Upper lobe of left lung (tissue), 6 donors: Measurements from ENCODE around the gene MYO9B. TPM values are rescaled to one million over a fixed set of nuclear protein-coding genes. Genes with fewer than 3 reads are reported as not detected.
"Not testable (repeated sequence)": the region's sequence is repeated elsewhere in the genome, so short reads cannot be mapped to it uniquely, and the experiment has no call there.

ENCODE experiments used
- ATAC-seq, 2 donors: fragments of 200-7000 bp; cut with Tn5 transposase; one replicate each; pipeline ENCODE4 v1.9.1; 2022; ENCODE audit warnings: mild to moderate bottlenecking in 2 of 2, moderate library complexity in 2 of 2; ENCODE audit not compliant: low FRiP score in 2 of 2
- DNase-seq, 2 donors: peaks; one replicate each; pipeline ENCODE4 v3.0.0-alpha.2; 2019 to 2020
- H3K27ac ChIP-seq, 4 donors: fragments of 200-600 bp; sonication (generic); one replicate each; pipeline ENCODE4 v1.5.1; 2016 to 2019
- H3K27me3 ChIP-seq, 4 donors: fragments of 200-600 bp; sonication (generic); one replicate each; pipeline ENCODE4 v1.5.1; 2017 to 2019
- H3K36me3 ChIP-seq, 4 donors: fragments of 200-600 bp; sonication (generic); one replicate each; pipeline ENCODE4 v1.5.1; 2016 to 2019
- H3K4me1 ChIP-seq, 4 donors: fragments of 200-600 bp; sonication (generic); one replicate each; pipeline ENCODE4 v1.5.1; 2018 to 2019
- H3K4me3 ChIP-seq, 4 donors: fragments of 200-600 bp; sonication (generic); one replicate each; pipeline ENCODE4 v1.5.1; 2017 to 2019; ENCODE audit warnings: mild to moderate bottlenecking in 2 of 4, moderate library complexity in 1 of 4
- H3K9me3 ChIP-seq, 4 donors: fragments of 200-600 bp; sonication (generic); one replicate each; pipeline ENCODE4 v1.5.1; 2018 to 2019
- CTCF ChIP-seq, 6 experiments: fragments of 450-650 bp in 4 of 6; fragments of 200-600 bp in 2 of 6; sonication (generic) in 2 of 6; IDR thresholded peaks; one replicate each; pipeline ENCODE4 v1.5.1; 2016 to 2019; ENCODE audit warnings: antibody characterized with exemption in 6 of 6
- EP300 ChIP-seq, 4 donors: sonication (generic); formaldehyde crosslinking; IDR thresholded peaks; one replicate each; pipeline ENCODE4 v1.5.1; 2017; ENCODE audit warnings: antibody characterized with exemption in 4 of 4, control low read depth in 2 of 4
- POLR2A ChIP-seq, 4 donors: fragments of 450-650 bp; IDR thresholded peaks; one replicate each; pipeline ENCODE4 v1.5.1; 2016 to 2017; ENCODE audit warnings: antibody characterized with exemption in 4 of 4, mild to moderate bottlenecking in 2 of 4
- POLR2AphosphoS5 ChIP-seq, 2 donors: sonication (generic); formaldehyde crosslinking; IDR thresholded peaks; one replicate each; pipeline ENCODE4 v1.5.1; 2017; ENCODE audit warnings: antibody characterized with exemption in 2 of 2
- WGBS, 2 donors: methylation state at CpG; one replicate each; pipeline ENCODE4 v1.1.5; 2017 to 2018; 5-methylcytosine and 5-hydroxymethylcytosine counted together
- total RNA-seq, 6 donors: library from RNA; depleted of rRNA in 4 of 6; stranded (reverse); fragments of >200 nt in 4 of 6; gene quantifications; one replicate each; pipeline versions ENCODE4 v1.1.0 to v1.2.1, GENCODE V29; 2016 to 2021
- donor health status: DM: no; HTN: no; CAD: no; lungs with moderate emphysema.
- donor health status: DM: no; HTN: yes; CAD: no; lungs with severe emphysema.

MYO9B gene
- total RNA-seq, 6 donors from 2014 or later = 72.3 to 408 (median 146) TPM

GRCh38 chr19:17183858-17184321 is 108.3 kb downstream of the MYO9B start:
- ATAC-seq = peak; percentile 21 to 32
- peaks cover 10 to 83% (median 56%) of the 10 kb centered on the region in 4 donors for H3K36me3 ChIP-seq

GRCh38 chr19:17184371-17184841 is 108.8 kb downstream of the MYO9B start:
- peaks cover 14 to 83% (median 61%) of the 10 kb centered on the region in 4 donors for H3K36me3 ChIP-seq
- no peaks in the 10 kb centered on the region for H3K27me3 ChIP-seq
- peak overlapping the region in 3 of 4 donors; percentile 10 to 64 (median 62) for H3K27ac ChIP-seq
- TF ChIP-seq CTCF (IDR thresholded peaks at IDR 0.05) (no peak), EP300 (IDR thresholded peaks at IDR 0.05) (no peak), POLR2AphosphoS5 (IDR thresholded peaks at IDR 0.05) (no peak), POLR2A (IDR thresholded peaks at IDR 0.05) (no peak)
- ATAC-seq (peak; percentile 10 to 25), DNase-seq (peak in 1 of 2 donors; percentile 37)
- WGBS, 2 donors = 83 to 98% methylated on average over 8 to 10 of the region's 12 CpGs
- peaks cover 0 to 13% (median 9%) of the 10 kb centered on the region in 4 donors for H3K4me1 ChIP-seq
- no peaks in the 10 kb centered on the region for H3K9me3 ChIP-seq
- H3K4me3 ChIP-seq = no peak overlapping the region

More at GRCh38 chr19:17183858-17184321, 108.3 kb downstream of the MYO9B start:
- 62% methylated on average over 11 of the region's 11 CpGs for WGBS, 2 donors
- TF ChIP-seq CTCF (IDR thresholded peaks at IDR 0.05) (no peak), POLR2A (IDR thresholded peaks at IDR 0.05) (no peak), POLR2AphosphoS5 (IDR thresholded peaks at IDR 0.05) (no peak), EP300 (IDR thresholded peaks at IDR 0.05) (no peak)
- Histone ChIP-seq H3K4me1 (peaks cover 0 to 13% (median 9%) of the 10 kb centered on the region in 4 donors), H3K4me3 (no peak overlapping the region), H3K27me3 (no peaks in the 10 kb centered on the region), H3K27ac (peak overlapping the region in 3 of 4 donors; percentile 10 to 64 (median 62)), H3K9me3 (no peaks in the 10 kb centered on the region)
- no peak for DNase-seq

- peaks cover 0 to 13% (median 9%) of the 10 kb centered on the region in 4 donors for H3K4me1 ChIP-seq
- WGBS, 2 donors = 92 to 96% methylated on average over 7 to 8 of the region's 8 CpGs
- H3K36me3 ChIP-seq = peaks cover 20 to 91% (median 69%) of the 10 kb centered on the region in 4 donors
- H3K9me3 ChIP-seq = no peaks in the 10 kb centered on the region
- ATAC-seq (no peak), DNase-seq (no peak)
- H3K27ac ChIP-seq = no peak overlapping the region
- no peaks in the 10 kb centered on the region for H3K27me3 ChIP-seq
- TF ChIP-seq EP300 (IDR thresholded peaks at IDR 0.05) = no peak
- TF ChIP-seq CTCF (IDR thresholded peaks at IDR 0.05) = no peak
- no peak for TF ChIP-seq POLR2AphosphoS5 (IDR thresholded peaks at IDR 0.05)
- no peak for TF ChIP-seq POLR2A (IDR thresholded peaks at IDR 0.05)
- H3K4me3 ChIP-seq = no peak overlapping the region
Measured at GRCh38 chr19:17185590-17185989, 110.0 kb downstream of the MYO9B start.

- DNase-seq, H3K27me3 ChIP-seq, H3K27ac ChIP-seq, H3K4me1 ChIP-seq, ATAC-seq, H3K9me3 ChIP-seq, H3K4me3 ChIP-seq: not testable (repeated sequence)
- H3K36me3 ChIP-seq = peaks cover 49 to 92% (median 84%) of the 10 kb centered on the region in 4 donors
- WGBS, 2 donors = 83 to 96% methylated on average over 6 of the region's 6 CpGs
Measured at GRCh38 chr19:17191736-17192135, 116.2 kb downstream of the MYO9B start.

- H3K27me3 ChIP-seq = no peaks in the 10 kb centered on the region
- no peak for TF ChIP-seq EP300 (IDR thresholded peaks at IDR 0.05)
- peaks cover 47 to 90% (median 83%) of the 10 kb centered on the region in 4 donors for H3K36me3 ChIP-seq
- ATAC-seq (no peak), DNase-seq (no peak)
- no peaks in the 10 kb centered on the region for H3K9me3 ChIP-seq
- 96 to 100% methylated on average over 1 to 26 of the region's 26 CpGs for WGBS, 2 donors
- H3K4me1 ChIP-seq = no peaks in the 10 kb centered on the region
- H3K4me3 ChIP-seq = no peak overlapping the region
- H3K27ac ChIP-seq = no peak overlapping the region
Measured at GRCh38 chr19:17192751-17193150, 117.2 kb downstream of the MYO9B start.

- H3K4me3 ChIP-seq = no peak overlapping the region
- 94 to 99% methylated on average over 16 of the region's 16 CpGs for WGBS, 2 donors
- no peak overlapping the region for H3K27ac ChIP-seq
Measured at GRCh38 chr19:17194608-17195007, 119.0 kb downstream of the MYO9B start.

More at GRCh38 chr19:17194608-17195007, 119.0 kb downstream of the MYO9B start:
- H3K27me3 ChIP-seq = no peaks in the 10 kb centered on the region
- H3K4me1 ChIP-seq = no peaks in the 10 kb centered on the region
- H3K9me3 ChIP-seq = no peaks in the 10 kb centered on the region
- H3K36me3 ChIP-seq = peaks cover 33 to 89% (median 79%) of the 10 kb centered on the region in 4 donors
- no peak for TF ChIP-seq POLR2A (IDR thresholded peaks at IDR 0.05)
- TF ChIP-seq CTCF (IDR thresholded peaks at IDR 0.05) = no peak
- no peak for TF ChIP-seq EP300 (IDR thresholded peaks at IDR 0.05)
- DNase-seq (no peak), ATAC-seq (no peak)
